Neuronal stem cell (in vitro differentiated cells): ENCODE measurements around the gene HECW1.

ENCODE experiments used
- DNase-seq: peaks from one replicate; pipeline ENCODE4 v3.0.0-alpha.2; 2013; ENCODE audit warnings: low spot score
- H2AFZ ChIP-seq: one replicate; pipeline ENCODE4 v1.6.1; 2013; ENCODE audit warnings: mild to moderate bottlenecking, low read length, inconsistent platforms
- H2AK5ac ChIP-seq: 2 replicates; pipeline ENCODE4 v1.6.1; 2013; ENCODE audit warnings: low read depth, mild to moderate bottlenecking, inconsistent platforms, low read length, moderate library complexity, mixed read lengths
- H2BK120ac ChIP-seq: 2 replicates; pipeline ENCODE4 v1.6.1; 2013; ENCODE audit warnings: low read depth, mild to moderate bottlenecking, inconsistent platforms, low read length, moderate library complexity, mixed read lengths
- H2BK12ac ChIP-seq: one replicate; pipeline ENCODE4 v1.6.1; 2013; ENCODE audit warnings: low read length, inconsistent platforms
- H2BK15ac ChIP-seq: 2 replicates; pipeline ENCODE4 v1.6.1; 2013; ENCODE audit warnings: mild to moderate bottlenecking, low read length, inconsistent platforms, mixed read lengths
- H2BK5ac ChIP-seq: one replicate; pipeline ENCODE4 v1.6.1; 2013; ENCODE audit warnings: inconsistent platforms, mild to moderate bottlenecking, low read length, moderate library complexity
- H3K14ac ChIP-seq: one replicate; pipeline ENCODE4 v1.6.1; 2013; ENCODE audit warnings: low read length, inconsistent platforms
- H3K18ac ChIP-seq: 2 replicates; pipeline ENCODE4 v1.6.1; 2013; ENCODE audit warnings: low read length, inconsistent platforms
- H3K23ac ChIP-seq: 2 replicates; pipeline ENCODE4 v1.6.1; 2013; ENCODE audit warnings: low read depth, mild to moderate bottlenecking, mixed read lengths, low read length, inconsistent platforms; ENCODE audit not compliant: poor library complexity
- H3K27ac ChIP-seq: replicated peaks from 3 replicates; pipeline ENCODE4 v1.5.1; 2013; ENCODE audit warnings: low read length, inconsistent platforms
- H3K27me3 ChIP-seq, 3 experiments: 2 replicates each; pipeline ENCODE4 v1.6.1; 2013; ENCODE audit warnings: low read length in 3 of 3, mild to moderate bottlenecking in 2 of 3, inconsistent platforms in 1 of 3, low read depth in 1 of 3, mixed read lengths in 1 of 3, moderate library complexity in 1 of 3; ENCODE audit not compliant: control insufficient read depth in 3 of 3, insufficient read depth in 3 of 3
- H3K36me3 ChIP-seq, 2 donors: replicated peaks in 1 of 2; 2 replicates each; pipeline ENCODE4 v1.6.1; 2013; ENCODE audit warnings: low read length in 2 of 2; ENCODE audit not compliant: control insufficient read depth in 2 of 2, insufficient read depth in 2 of 2
- H3K4ac ChIP-seq: 2 replicates; pipeline ENCODE4 v1.6.1; 2013; ENCODE audit warnings: inconsistent platforms, mild to moderate bottlenecking, low read length, moderate library complexity
- H3K4me1 ChIP-seq, 2 donors: 1 replicate in 1 of 2; 2 replicates in 1 of 2; pipeline ENCODE4 v1.6.1; 2013; ENCODE audit warnings: low read length in 2 of 2, low read depth in 1 of 2; ENCODE audit not compliant: control insufficient read depth in 2 of 2, insufficient read depth in 1 of 2
- H3K4me2 ChIP-seq: one replicate; pipeline ENCODE4 v1.6.1; 2013; ENCODE audit warnings: mild to moderate bottlenecking, low read length, inconsistent platforms; ENCODE audit not compliant: insufficient read depth, poor library complexity, severe bottlenecking
- H3K4me3 ChIP-seq, 2 donors: 2 replicates each; pipeline ENCODE4 v1.5.1; 2013; ENCODE audit warnings: low read length in 2 of 2, mild to moderate bottlenecking in 2 of 2, inconsistent platforms in 1 of 2, moderate library complexity in 1 of 2
- H3K79me1 ChIP-seq: one replicate; pipeline ENCODE4 v1.6.1; 2013; ENCODE audit warnings: low read depth, mild to moderate bottlenecking, inconsistent platforms, low read length, moderate library complexity
- H3K9ac ChIP-seq: one replicate; pipeline ENCODE4 v1.6.1; 2013; ENCODE audit warnings: mild to moderate bottlenecking, low read depth, low read length, inconsistent platforms; ENCODE audit not compliant: poor library complexity
- H3K9me3 ChIP-seq, 2 donors: replicated peaks in 1 of 2; 2 replicates each; pipeline versions ENCODE3 to v1.6.1; 2013; ENCODE audit warnings: low read length in 2 of 2, mild to moderate bottlenecking in 2 of 2, inconsistent platforms in 1 of 2, low read depth in 1 of 2, mixed read lengths in 1 of 2, moderate library complexity in 1 of 2; ENCODE audit not compliant: control insufficient read depth in 2 of 2, insufficient read depth in 1 of 2
- H4K8ac ChIP-seq: one replicate; pipeline ENCODE4 v1.6.1; 2013; ENCODE audit warnings: low read depth, mild to moderate bottlenecking, inconsistent platforms, low read length, moderate library complexity
- H4K91ac ChIP-seq: one replicate; pipeline ENCODE4 v1.6.1; 2013; ENCODE audit warnings: low read length, low read depth, mild to moderate bottlenecking, inconsistent platforms; ENCODE audit not compliant: poor library complexity
- WGBS, 2 donors: extraction: QIAGEN DNeasy Blood & Tissue Kit; methylation state at CpG; one replicate each; pipeline ENCODE4 v1.1.7; 2013; ENCODE audit warnings: missing lambda C conversion rate in 2 of 2, mixed read lengths in 1 of 2; ENCODE audit not compliant: insufficient read length in 2 of 2, insufficient replicate concordance in 1 of 2; ENCODE audit errors: extremely low coverage in 2 of 2; 5-methylcytosine and 5-hydroxymethylcytosine counted together

HECW1 gene

GRCh38 chr7:43480581-43480980, 368.1 kb downstream of the HECW1 start:
- Histone ChIP-seq H3K4me3 (no peak overlapping the region), H2BK15ac (no peak overlapping the region), H2BK120ac (no peak overlapping the region), H3K4ac (no peak overlapping the region), H3K79me1 (no peaks in the 10 kb centered on the region), H4K8ac (no peak overlapping the region), H3K9ac (no peak overlapping the region), H2AFZ (no peak overlapping the region), H3K4me1 (no peaks in the 10 kb centered on the region), H3K4me2 (no peak overlapping the region), H3K27ac (no peak overlapping the region), H3K36me3 (no peaks in the 10 kb centered on the region), H3K9me3 (peaks cover 0 to 2% of the 10 kb centered on the region in 2 donors), H3K23ac (no peak overlapping the region), H3K27me3 (no peaks in the 10 kb centered on the region), H2AK5ac (no peak overlapping the region), H3K18ac (no peak overlapping the region), H2BK5ac (no peak overlapping the region), H4K91ac (no peak overlapping the region), H2BK12ac (no peak overlapping the region), H3K14ac (no peak overlapping the region)
- WGBS, 2 donors: no CpG with 5 or more reads among the region's 4 CpGs
- no peak for DNase-seq

GRCh38 chr7:43481902-43482678, 369.6 kb downstream of the HECW1 start:
- Histone ChIP-seq H3K4ac (no peak overlapping the region), H3K4me2 (no peak overlapping the region), H2AK5ac (no peak overlapping the region), H2BK5ac (no peak overlapping the region), H4K91ac (no peak overlapping the region), H3K79me1 (no peaks in the 10 kb centered on the region), H3K27me3 (no peaks in the 10 kb centered on the region), H3K9me3 (peaks cover 0 to 2% of the 10 kb centered on the region in 2 donors), H3K4me3 (no peak overlapping the region), H3K36me3 (no peaks in the 10 kb centered on the region), H2BK15ac (no peak overlapping the region), H4K8ac (no peak overlapping the region), H3K4me1 (no peaks in the 10 kb centered on the region), H3K23ac (no peak overlapping the region), H2BK12ac (no peak overlapping the region), H3K9ac (no peak overlapping the region), H3K14ac (no peak overlapping the region), H3K18ac (no peak overlapping the region), H3K27ac (no peak overlapping the region), H2AFZ (no peak overlapping the region), H2BK120ac (no peak overlapping the region)
- DNase-seq: no peak
- no CpG with 5 or more reads among the region's 8 CpGs for WGBS, 2 donors

- no CpG with 5 or more reads among the region's 5 CpGs for WGBS, 2 donors
- peaks cover 0 to 2% of the 10 kb centered on the region in 2 donors for H3K9me3 ChIP-seq
Measured at GRCh38 chr7:43482679-43483252, 370.3 kb downstream of the HECW1 start.

GRCh38 chr7:43484678-43485395, 372.4 kb downstream of the HECW1 start:
- H2BK5ac ChIP-seq: no peak overlapping the region
- no peak overlapping the region for H4K91ac ChIP-seq
- no peak overlapping the region for H2BK15ac ChIP-seq
- no peaks in the 10 kb centered on the region for H3K27me3 ChIP-seq
- H3K27ac ChIP-seq: no peak overlapping the region
- H3K4ac ChIP-seq: no peak overlapping the region
- no CpG with 5 or more reads among the region's 6 CpGs for WGBS, 2 donors
- no peak overlapping the region for H2AK5ac ChIP-seq
- no peaks in the 10 kb centered on the region for H3K4me1 ChIP-seq
- H3K79me1 ChIP-seq: no peaks in the 10 kb centered on the region
- no peak for DNase-seq
- H3K9ac ChIP-seq: no peak overlapping the region
- H3K36me3 ChIP-seq: no peaks in the 10 kb centered on the region
- no peaks in the 10 kb centered on the region for H3K9me3 ChIP-seq
- no peak overlapping the region for H2AFZ ChIP-seq
- H2BK12ac ChIP-seq: no peak overlapping the region
- no peak overlapping the region for H3K4me3 ChIP-seq
- H3K14ac ChIP-seq: no peak overlapping the region
- H3K18ac ChIP-seq: no peak overlapping the region
- H4K8ac ChIP-seq: no peak overlapping the region
- no peak overlapping the region for H2BK120ac ChIP-seq
- no peak overlapping the region for H3K4me2 ChIP-seq
- H3K23ac ChIP-seq: no peak overlapping the region

More at GRCh38 chr7:43482679-43483252, 370.3 kb downstream of the HECW1 start:
- H3K27me3 ChIP-seq: no peaks in the 10 kb centered on the region
- no peak overlapping the region for H2BK120ac ChIP-seq
- no peak overlapping the region for H4K91ac ChIP-seq
- H2AFZ ChIP-seq: no peak overlapping the region
- H2AK5ac ChIP-seq: no peak overlapping the region
- H3K23ac ChIP-seq: no peak overlapping the region
- no peak overlapping the region for H3K18ac ChIP-seq
- H4K8ac ChIP-seq: no peak overlapping the region
- no peak overlapping the region for H3K14ac ChIP-seq
- H3K79me1 ChIP-seq: no peaks in the 10 kb centered on the region
- DNase-seq: no peak
- no peak overlapping the region for H3K4me3 ChIP-seq
- no peak overlapping the region for H3K4ac ChIP-seq
- H3K36me3 ChIP-seq: no peaks in the 10 kb centered on the region
- no peak overlapping the region for H3K27ac ChIP-seq
- H2BK12ac ChIP-seq: no peak overlapping the region
- H2BK15ac ChIP-seq: no peak overlapping the region
- no peak overlapping the region for H2BK5ac ChIP-seq
- H3K4me1 ChIP-seq: no peaks in the 10 kb centered on the region
- H3K9ac ChIP-seq: no peak overlapping the region
- H3K4me2 ChIP-seq: no peak overlapping the region
